ENCODE data around the gene CD300A. TPM values are rescaled to one million over a fixed set of nuclear protein-coding genes. Genes with fewer than 3 reads are reported as not detected.
A peak's percentile ranks its signal among the peaks of the same experiment; 100 is the strongest.

Gene CD300A
- total and polyA plus RNA-seq, 2 donors (not counting 1 experiment from before 2014, with no cell fraction given) = 2.4 to 5.7 TPM

- no peaks in the 10 kb centered on the region for H3K9me3 Mint-ChIP-seq (ENCODE audit: insufficient read depth)
- ATAC-seq (ENCODE audit: low read depth) (no peak), DNase-seq (no peak)
- WGBS (ENCODE audit: insufficient coverage) = 54% methylated on average over 22 of the region's 22 CpGs
- Histone ChIP-seq H3K36me3 (replicated peaks in 1 of 2; ENCODE audit: control extremely low read depth in 1 of 2, control insufficient read depth in 1 of 2, extremely low read depth in 1 of 2, insufficient read depth in 2 of 2, low read length in 1 of 2) (no peaks in the 10 kb centered on the region), H3K4me3 (ENCODE audit: control extremely low read depth in 1 of 5, extremely low read depth in 1 of 5, insufficient read depth in 1 of 5, low read depth in 2 of 5, low read length in 4 of 5) (peak overlapping the region in 2 of 5 experiments; percentile 36 to 44), H3K27me3 (replicated peaks in 1 of 4; ENCODE audit: control extremely low read depth in 1 of 4, control insufficient read depth in 3 of 4, insufficient read depth in 4 of 4, low read length in 3 of 4) (peaks cover 0 to 34% (median 9%) of the 10 kb centered on the region in 4 experiments), H4K20me1 (ENCODE audit: control insufficient read depth, insufficient read depth, low read length, poor library complexity, severe bottlenecking) (no peaks in the 10 kb centered on the region), H3K79me2 (ENCODE audit: control insufficient read depth, insufficient read depth, low read length) (no peaks in the 10 kb centered on the region), H3K27ac (ENCODE audit: low read length in 2 of 2) (no peak overlapping the region), H3K9ac (ENCODE audit: low read length) (peak overlapping the region; percentile 35), H3K9me3 (ENCODE audit: control extremely low read depth in 1 of 3, control insufficient read depth in 2 of 3, insufficient read depth in 1 of 3, low read length in 2 of 3) (peaks cover 0 to 8% (median 0%) of the 10 kb centered on the region in 3 donors), H3K4me2 (replicated peaks; ENCODE audit: low read depth, low read length, poor library complexity, severe bottlenecking) (peak overlapping the region; percentile 94), H2AFZ (ENCODE audit: insufficient read depth, low read depth, low read length, poor library complexity, severe bottlenecking) (peak overlapping the region; percentile 71), H3K4me1 (ENCODE audit: control insufficient read depth in 2 of 2, insufficient read depth in 2 of 2, low read length in 2 of 2) (peaks cover 11 to 18% of the 10 kb centered on the region in 2 donors)
- ChIA-PET POLR2A (no interaction called here), CTCF (interaction anchor here (2.1 to 7.2 kb wide), 4 partner anchors 9 to 85 kb away, joined by 11 to 95 read pairs (median 13); partner anchors contain the start of gene GPR142)
- H3K27ac Mint-ChIP-seq = no peak overlapping the region
- intact Hi-C loops (cut with micrococcal nuclease) = no loop called here
- peak overlapping the region; percentile 42 for H3K4me3 Mint-ChIP-seq
- H3K27me3 Mint-ChIP-seq = peaks cover 24% of the 10 kb centered on the region
- TF ChIP-seq EZH2 (IDR thresholded peaks at IDR 0.05; ENCODE audit: borderline replicate concordance, insufficient read depth, low read depth, low read length, poor library complexity, severe bottlenecking) = no peak
- TF ChIP-seq CTCF (IDR thresholded peaks at IDR 0.05) = no peak
- peaks cover 7% of the 10 kb centered on the region for H3K4me1 Mint-ChIP-seq
These were observed 13.4 kb upstream of the CD300A start for GRCh38 chr17:74452841-74453661.

Data from B cell (primary cell).